HG02763 (cell line): ENCODE data around the gene DYRK3.

Experiments
- ATAC-seq: cut with Tn5 transposase; IDR thresholded peaks from one replicate; pipeline ENCODE4 v1.9.1; 2021; ENCODE audit warnings: mild to moderate bottlenecking, moderate library complexity; ENCODE audit not compliant: unreplicated experiment

The DYRK3 gene

DNA sequence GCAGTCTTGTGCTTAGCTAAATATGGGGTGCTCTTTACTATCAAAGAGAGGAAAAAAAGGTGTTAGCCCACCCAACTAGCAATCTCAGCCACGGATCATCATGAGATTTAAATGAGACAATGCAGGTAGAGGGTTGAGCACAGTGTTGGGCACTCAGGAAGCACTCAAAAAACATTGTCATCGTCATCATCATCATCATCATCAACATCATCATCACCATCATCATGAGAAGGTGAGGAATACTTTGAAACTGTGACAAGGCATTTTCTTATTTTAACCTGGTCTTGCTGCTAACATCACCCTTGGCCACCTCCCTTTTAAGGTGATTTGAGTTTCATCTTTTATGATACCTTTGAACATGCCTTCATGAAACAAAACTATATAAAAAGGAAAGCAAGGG, 46.0 kb downstream of the DYRK3 start:
- no peak for ATAC-seq

DNA sequence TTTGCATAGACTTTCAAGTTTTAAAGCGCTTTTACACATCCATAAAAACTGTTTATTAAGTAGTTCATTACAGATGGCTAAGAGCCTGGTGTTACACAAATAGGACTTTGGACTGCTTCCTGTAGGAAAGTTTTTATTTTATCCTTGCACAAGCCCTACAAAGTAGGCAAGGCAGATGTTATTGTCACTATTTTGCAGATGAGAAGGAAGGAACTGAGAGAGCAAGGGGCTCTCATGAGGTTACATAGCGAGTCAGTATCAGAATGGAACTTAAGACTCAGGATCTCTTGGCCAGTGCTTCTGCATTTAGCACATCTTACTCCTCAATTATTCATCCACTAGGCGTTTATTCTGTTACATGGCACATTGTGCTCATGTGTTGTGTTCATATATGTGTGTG, 46.8 kb downstream of the DYRK3 start:
- ATAC-seq = no peak

DNA sequence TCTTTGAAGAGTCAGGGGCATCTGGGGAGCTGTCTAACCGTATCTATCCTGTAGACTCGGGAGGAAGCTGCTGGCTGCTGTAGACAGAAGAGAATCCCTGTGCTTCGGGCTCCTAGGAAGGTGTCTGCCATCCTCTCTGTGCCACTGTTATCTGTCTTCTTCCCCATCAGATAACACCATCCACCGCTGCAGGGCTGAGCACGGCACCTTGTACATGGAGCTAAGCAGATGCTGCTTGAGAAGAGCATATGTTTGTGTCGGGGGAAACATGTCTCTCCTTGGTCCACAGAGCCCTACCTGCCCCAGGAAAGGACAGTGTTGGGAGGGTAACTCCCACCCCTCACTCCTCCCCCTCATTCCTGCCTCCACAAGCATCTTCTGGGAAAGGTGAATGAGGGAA, 48.0 kb downstream of the DYRK3 start:
- no peak for ATAC-seq

DNA sequence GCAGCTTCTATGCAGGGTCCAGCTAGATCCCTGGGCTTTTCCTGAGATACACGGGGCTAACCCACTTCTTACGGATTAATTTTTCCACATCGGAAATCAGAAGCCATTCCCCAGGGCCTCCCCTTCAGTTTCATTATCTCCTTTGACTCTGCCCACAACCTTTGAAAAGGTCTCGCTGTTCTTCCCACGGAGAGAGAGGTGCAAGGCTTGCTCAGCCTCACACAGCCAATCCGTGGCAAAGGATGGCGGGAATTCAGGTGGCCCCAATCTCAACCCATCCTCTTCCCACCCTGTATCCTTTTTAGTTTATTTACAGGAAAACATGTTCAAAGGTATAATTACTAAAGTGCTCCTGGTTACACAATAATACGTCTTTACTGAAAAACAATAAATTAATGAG, 48.7 kb downstream of the DYRK3 start:
- ATAC-seq = no peak

DNA sequence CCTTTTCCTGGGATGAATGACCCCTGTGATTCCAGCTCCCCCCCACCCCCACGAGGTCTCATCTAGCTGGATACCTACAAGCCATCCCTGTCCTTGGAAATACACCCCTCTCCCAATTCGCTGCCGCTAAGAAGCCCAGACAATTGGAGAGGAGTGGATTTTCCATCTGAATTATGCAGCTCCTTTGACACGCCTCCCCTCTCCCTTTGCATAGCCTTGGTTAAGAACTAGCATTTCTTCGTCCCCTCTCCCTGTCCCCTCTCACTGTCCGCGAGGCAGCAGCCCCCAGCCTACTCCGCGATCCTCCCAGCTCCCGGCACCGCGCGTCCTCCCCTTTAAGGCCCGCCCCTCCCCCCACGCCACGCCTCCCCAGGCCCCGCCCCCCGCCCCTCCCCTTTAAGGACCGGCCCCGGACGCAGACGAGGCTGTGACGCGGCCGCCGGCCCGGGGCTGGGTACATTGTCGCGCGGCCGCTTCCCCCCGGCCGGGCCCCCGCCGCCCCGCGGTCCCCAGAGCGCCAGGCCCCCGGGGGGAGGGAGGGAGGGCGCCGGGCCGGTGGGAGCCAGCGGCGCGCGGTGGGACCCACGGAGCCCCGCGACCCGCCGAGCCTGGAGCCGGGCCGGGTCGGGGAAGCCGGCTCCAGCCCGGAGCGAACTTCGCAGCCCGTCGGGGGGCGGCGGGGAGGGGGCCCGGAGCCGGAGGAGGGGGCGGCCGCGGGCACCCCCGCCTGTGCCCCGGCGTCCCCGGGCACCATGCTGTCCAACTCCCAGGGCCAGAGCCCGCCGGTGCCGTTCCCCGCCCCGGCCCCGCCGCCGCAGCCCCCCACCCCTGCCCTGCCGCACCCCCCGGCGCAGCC, 49.4 kb downstream of the DYRK3 start, which contains the start of gene MAPKAPK2:
TSS of gene MAPKAPK2 (plus strand) at position 428 of the 856 bp plus-strand sequence. CDS start at position 753, 325 bp downstream.
- peak; percentile 45 for ATAC-seq

DNA sequence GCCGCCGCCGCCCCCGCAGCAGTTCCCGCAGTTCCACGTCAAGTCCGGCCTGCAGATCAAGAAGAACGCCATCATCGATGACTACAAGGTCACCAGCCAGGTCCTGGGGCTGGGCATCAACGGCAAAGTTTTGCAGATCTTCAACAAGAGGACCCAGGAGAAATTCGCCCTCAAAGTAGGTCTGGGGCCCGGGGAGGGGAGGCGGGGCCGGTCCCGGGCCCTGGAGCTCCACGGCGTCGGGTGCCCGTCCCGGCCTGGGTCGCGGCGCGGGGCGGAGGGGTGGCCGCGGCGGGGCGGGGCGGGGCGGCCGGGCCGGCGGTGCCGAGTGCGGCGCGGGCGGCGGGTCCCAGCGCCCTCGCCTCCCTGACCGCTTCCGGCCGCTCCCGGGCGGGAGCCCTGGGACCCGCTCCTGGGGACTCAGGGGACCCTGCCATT, 50.0 kb downstream of the DYRK3 start:
- peak; percentile 32 for ATAC-seq

DNA sequence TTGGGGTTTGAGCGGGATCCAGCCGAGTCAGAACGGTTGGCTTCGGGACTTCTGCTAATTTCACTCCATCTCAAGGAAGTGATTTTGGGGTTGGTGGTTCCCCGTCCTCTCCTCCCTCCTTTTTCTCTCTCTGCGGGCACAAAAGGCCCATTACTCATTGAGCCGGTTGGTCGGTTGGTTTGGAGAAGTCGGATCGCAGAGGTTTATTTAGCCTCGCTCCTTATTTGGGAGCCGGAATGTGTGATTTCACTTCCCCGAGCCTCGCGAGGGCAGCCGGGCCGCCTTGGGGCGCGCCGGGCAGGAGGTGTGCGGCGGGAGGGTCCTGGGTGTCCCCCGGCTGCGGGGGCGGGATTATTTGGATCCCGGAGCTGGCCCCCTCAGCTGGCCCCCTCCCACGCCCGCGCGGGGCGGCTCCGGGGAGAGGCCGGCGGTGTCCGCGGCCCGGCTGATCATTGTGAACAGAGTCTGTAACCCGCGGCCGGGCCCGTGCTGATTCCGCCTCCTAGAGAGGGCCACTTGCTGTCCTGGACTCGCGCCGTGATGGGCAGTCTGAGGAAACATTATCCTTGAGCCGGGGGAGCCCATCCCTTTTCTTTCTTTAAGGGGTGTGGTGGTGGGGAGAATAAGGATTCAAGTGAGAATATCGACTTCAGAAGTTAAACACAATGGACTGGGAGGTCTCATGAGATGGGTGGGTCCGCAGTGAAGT, 50.6 kb downstream of the DYRK3 start:
- ATAC-seq = peak; percentile 21

DNA sequence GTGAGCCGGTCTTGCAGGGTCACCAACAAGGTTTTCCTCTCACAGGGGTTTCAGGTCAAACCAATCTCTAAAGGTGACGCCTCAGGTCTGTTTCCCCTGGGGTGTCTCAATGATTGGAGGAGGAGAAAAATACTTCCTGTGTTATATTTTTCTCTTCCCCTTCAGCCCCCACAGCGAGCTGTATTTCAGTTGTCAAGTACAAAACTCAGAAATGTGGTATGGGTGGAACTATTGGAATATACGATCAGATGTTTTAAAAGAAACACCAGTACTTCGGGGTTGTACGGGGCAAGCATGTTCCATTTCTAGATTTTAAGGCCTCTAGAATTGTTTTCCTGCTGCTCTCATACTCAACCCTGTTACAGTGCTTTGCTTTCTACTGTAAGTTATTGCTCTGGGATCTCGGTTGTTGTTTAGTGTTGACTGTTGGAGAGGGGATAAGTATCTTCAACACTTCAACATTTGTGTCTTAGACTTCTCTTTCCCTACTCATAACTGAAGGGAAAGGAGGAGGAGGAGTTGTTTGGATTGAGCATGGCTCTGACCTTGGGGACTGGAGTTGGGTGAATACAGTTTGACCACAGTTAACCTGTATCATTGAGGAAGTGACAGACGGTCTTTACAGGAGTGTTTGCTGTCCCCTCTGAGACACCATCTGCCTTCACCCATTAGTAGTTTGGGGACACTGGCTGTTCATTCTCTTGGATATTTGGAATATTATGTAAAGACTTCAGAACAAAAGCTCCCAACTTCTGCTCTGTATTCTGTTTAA, 51.3 kb downstream of the DYRK3 start:
- ATAC-seq = no peak

DNA sequence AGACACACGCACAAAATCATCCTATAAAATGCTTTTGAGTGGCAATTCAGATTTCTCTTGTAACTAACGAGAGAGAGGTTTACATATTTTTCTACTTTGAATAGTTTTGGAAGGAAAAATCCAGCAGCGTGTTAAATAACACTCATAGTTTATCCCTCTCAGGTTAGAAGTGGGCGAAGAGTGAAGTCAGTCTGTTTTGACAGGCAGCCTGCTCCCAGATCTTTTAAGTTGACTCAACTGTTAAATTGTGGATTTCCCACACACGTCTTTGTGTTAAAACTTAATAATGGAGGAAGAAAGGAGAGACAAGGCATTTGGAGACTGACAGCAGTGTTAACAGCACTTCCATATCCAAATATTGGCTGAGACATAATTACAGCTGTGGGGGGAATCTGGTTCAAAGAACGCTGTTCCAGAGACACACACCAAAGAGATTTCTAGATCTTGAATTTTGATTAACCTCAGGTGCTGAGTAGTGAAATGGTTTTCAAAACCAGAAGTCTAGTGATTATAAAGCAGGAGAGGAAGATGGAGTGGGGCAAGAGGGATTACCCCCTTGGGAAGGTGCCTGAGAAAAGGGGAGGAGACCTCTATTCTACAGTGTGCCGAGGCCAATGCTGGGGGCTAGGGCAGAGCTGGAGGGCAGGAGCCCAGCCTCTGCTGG, 52.0 kb downstream of the DYRK3 start:
- no peak for ATAC-seq

DNA sequence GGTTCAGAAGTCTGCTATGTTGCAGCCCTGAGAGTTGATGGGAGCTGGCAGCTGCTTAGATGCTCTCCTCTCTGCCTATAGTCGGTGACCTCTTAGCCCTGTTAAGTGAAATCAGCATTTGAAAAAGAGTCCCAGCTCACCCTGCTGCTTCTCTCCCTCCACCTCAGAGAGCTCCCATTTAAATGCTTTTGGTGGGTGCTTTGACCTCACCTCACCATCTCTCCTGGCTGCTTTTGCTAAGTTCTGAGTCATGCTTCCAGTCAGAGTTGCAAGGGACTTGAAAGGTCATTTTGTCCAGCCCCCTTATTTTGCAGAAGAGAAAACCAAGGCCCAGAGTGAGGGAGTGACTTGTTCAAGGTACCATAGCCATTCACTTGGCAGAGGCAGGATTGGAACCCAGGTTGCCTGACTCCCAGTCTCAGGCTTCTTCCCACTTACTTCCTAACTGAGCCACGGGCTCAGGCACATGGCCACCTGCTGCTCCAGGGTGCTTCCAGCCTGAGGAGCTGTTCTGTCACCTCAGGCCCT, 52.6 kb downstream of the DYRK3 start:
- no peak for ATAC-seq

DNA sequence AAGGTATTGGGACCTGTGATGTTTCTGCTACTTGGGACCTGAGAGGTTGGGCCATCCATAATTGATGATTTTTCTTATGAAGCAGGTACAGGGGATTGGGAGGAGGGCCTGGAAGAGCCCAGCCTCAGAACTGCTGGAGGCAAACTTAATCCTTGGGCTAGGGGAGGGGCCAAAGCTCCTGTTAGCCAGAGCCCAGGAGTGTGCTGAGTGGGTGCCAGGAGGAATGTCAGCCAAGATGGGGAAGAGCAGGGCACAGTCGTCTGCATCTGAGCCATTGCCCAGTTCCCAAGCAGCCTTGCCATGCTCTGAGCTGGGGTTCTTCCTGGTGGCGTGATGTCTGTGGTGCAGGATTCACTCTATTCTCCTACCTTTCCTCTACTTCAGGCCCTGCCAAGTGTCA, 55.2 kb downstream of the DYRK3 start:
- no peak for ATAC-seq

DNA sequence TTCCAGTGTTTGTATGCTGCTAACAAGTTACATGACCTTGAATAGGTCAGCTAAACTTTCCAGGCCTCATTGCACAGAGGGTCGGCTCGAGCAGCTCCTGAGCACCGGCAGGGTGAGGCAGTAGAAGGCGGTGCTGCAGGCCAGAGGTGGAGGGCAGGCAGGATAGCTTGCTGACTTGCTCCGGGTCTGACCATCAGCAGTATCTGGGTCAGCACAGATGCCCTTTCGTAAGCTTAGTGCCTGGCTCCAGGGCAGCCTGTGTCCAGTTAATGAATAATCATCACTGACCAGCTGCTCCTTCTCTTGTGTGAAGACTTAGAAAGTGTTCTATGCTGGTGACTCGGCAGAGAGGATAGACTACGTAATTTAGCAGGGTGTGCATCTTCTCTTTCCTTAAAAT, 56.3 kb downstream of the DYRK3 start:
- ATAC-seq = no peak

DNA sequence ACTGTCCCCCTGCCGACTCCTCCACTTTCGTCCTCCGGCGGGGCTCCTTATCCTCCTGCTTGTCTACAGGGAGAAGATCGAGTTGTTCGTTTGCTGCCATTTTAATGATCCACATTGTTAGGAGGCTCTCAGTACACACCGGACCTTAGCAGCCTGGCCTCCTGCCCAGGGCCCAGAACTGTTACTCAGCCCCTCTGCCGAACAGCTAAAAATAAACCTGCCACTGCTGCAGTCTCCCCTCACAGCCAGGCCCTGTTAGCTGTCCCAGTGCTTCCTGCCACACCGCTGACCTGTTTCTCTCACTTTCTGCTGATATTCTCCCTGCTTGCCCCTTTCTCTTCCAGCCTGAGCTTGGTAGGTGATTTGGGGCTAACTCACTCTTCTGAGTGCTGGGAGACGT, 57.7 kb downstream of the DYRK3 start:
- ATAC-seq = no peak

DNA sequence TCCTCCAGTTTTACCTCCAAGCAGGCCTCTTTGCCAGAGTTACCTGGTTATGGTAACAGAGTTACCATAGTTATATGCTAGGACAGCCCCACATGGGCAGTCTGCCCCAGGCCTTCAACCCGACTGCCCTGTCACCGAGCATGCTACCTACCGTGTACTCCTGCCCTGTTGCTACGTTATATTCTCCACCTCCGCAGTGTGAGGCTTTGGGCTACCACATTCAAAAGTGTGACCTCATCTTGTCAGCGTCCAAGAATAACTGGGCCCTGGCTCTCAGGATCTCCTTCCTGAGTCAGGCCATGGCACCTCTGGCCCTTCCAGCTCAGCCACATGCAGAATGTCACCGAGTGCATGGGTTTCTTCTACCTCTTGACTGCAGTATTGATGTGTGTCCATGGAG, 58.3 kb downstream of the DYRK3 start:
- ATAC-seq = no peak

DNA sequence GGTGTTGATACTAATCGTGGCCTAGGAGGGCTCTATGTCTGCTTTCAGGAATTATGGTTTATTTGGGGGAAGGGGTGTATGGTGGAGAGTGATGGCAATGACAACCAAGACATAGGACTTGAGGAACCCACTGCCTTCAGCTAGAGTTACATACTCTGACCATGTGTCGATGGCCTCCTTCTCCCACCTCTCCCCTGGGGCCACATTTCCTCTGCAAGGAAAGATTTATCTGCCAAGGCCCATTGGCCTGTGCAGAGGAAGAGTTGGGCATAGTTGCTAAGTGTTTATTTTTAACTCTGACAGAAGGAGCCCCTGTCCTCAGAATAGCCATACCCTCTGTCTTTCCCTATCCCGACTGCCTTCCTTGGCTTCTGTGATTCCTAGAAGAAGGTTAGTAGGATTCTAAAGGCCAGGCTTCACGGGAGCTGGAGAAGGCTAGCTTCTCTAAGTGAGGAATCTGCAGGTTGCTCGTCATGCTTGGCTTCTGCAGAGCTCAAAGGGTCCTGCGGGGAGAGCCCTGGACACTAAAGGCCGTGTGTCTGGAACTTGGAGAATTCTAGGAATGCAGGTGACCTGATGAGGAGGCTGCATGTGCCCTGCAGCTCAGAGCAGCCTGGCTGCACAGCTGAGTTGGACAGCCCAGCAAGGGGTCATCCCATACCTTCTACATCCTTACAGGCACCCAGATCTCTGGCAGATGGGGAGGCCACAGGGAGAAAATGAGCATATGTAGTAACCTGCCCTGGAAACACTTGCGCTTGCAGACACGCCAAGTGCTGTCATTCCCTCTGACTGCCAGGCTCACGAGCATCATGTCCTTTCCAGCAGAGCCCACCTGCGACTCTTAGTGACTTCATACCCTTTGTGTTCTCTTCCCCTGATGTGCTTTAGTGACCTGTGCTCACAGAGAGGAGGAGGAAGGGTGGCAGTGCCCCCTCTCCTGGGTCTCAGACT, 59.1 kb downstream of the DYRK3 start:
- ATAC-seq = no peak

DNA sequence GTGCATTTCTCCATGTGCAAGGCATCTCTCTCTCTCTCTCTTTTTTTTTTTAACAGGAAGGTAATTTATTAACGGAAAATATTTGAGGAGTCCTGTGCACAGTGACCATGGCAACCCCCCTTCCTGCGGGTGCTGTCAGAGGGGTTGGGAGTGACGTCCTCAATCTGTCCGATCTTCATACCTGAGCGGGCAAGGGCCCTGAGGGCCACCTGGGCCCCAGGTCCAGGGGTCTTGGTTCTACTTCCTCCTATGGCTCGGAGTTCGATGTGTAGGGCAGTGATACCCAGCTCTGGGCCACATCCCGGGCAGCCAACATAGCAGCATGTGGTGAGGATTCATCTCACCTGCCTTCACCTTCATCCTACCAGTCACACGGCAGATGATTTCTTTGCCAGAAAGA, 60.4 kb downstream of the DYRK3 start:
- no peak for ATAC-seq

DNA sequence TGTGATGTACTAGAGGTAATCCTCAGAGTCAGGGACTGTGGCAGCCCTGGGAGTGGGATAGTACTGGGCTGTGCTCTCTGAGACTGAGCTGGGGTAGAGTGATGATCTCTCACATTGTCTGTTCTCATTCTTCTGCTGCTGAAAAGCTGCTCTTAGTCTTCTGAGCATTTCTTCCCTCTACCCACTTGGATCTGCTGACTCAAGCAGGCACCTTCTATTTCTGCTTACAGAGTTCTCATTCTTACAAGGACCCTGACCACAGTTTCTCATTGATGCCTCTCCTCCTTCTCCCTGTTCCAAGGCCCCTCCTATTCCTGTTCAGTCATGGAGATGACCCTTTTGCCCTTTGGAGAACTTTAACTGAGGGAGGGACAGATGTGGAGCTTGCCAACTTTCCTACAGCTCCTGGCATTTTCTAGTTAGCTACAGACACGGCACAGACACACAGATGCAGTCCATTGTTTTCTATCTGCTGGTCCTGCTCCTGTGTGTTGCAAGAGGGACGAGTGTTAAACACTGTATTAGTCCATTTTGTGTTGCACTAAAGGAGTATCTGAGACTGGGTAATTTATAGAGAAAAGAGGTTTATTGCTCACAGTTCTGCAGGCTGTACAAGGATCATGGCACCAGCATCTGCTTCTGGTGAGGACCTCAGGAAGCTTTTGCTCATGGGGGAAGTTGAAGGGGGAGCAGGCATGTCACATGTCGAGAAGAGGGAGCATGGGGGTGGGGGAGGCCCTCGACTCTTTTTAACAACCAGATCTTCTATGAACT, 61.7 kb downstream of the DYRK3 start:
- ATAC-seq = no peak

DNA sequence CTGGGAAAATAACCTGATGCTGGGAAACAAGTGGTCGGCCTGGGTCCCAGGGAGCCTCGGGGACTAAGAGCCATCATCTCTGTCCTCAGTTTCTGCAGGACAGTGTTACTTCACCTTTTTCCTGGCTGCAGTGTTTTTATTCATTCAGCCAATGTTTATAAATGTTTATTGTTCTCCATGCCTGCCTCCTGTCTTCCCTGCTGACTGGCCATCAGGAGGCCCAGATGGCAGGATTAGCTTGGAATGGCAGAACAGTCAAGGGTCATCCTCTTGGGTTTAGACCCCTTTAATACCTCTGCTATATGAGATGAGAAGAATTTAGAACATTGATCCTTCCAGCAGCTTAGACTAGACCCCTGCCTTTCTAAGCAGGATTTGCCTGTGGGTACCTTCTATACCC, 62.7 kb downstream of the DYRK3 start:
- no peak for ATAC-seq
